ENCODE results near the gene RAPGEF2. TPM values are rescaled to one million over a fixed set of nuclear protein-coding genes. Genes with fewer than 3 reads are reported as not detected.

The RAPGEF2 gene
- total RNA-seq, 1 donor from 2014 or later: 31.0 TPM

- Mint-ChIP-seq H3K36me3 (ENCODE audit: low read depth) (no peaks in the 10 kb centered on the region), H3K4me3 (ENCODE audit: unreplicated experiment) (no peak overlapping the region), H3K4me1 (ENCODE audit: low read depth) (peaks cover 21% of the 10 kb centered on the region), H3K27me3 (ENCODE audit: low read depth) (no peaks in the 10 kb centered on the region), H3K27ac (ENCODE audit: unreplicated experiment) (peak overlapping the region; percentile 53), H3K9me3 (ENCODE audit: low read depth) (peaks cover 4% of the 10 kb centered on the region)
- no peak for DNase-seq (ENCODE audit: low spot score)
- no peak for TF ChIP-seq CTCF (IDR thresholded peaks at IDR 0.05)
Observed at GRCh38 chr4:159366966-159367780, 264.3 kb downstream of the RAPGEF2 start.

GRCh38 chr4:159367781-159368080, 264.9 kb downstream of the RAPGEF2 start:
- Mint-ChIP-seq H3K36me3 (ENCODE audit: low read depth) (no peaks in the 10 kb centered on the region), H3K27me3 (ENCODE audit: low read depth) (no peaks in the 10 kb centered on the region), H3K4me1 (ENCODE audit: low read depth) (peaks cover 21% of the 10 kb centered on the region), H3K9me3 (ENCODE audit: low read depth) (peaks cover 4% of the 10 kb centered on the region), H3K4me3 (ENCODE audit: unreplicated experiment) (no peak overlapping the region), H3K27ac (ENCODE audit: unreplicated experiment) (no peak overlapping the region)
- TF ChIP-seq CTCF (IDR thresholded peaks at IDR 0.05): no peak
- no peak for DNase-seq (ENCODE audit: low spot score)

DNA sequence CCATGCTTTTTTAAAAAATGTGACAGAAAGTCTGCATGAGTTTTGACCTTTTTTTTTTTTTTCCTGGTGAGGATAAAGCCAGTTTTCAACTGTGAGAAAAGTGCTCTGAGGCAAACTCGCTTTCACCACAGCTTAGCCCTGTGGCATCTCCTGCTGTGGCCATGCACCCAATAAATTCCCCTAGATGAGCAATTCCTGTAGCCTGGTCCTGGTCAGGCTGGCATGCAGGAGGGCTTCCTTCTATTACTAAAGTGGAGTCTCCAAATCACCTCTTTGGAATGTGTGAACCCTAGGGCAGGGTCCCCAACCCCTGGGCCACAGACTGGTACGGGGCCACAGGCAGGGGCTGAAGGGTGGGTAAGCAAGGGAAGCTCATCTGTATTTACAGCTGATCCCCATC, 265.4 kb downstream of the RAPGEF2 start:
- no peak overlapping the region for H3K27ac Mint-ChIP-seq (ENCODE audit: unreplicated experiment)
- H3K27me3 Mint-ChIP-seq (ENCODE audit: low read depth): no peaks in the 10 kb centered on the region
- peaks cover 21% of the 10 kb centered on the region for H3K4me1 Mint-ChIP-seq (ENCODE audit: low read depth)
- no peak for TF ChIP-seq CTCF (IDR thresholded peaks at IDR 0.05)
- no peak for DNase-seq (ENCODE audit: low spot score)
- peaks cover 4% of the 10 kb centered on the region for H3K9me3 Mint-ChIP-seq (ENCODE audit: low read depth)
- no peaks in the 10 kb centered on the region for H3K36me3 Mint-ChIP-seq (ENCODE audit: low read depth)
- no peak overlapping the region for H3K4me3 Mint-ChIP-seq (ENCODE audit: unreplicated experiment)

GRCh38 chr4:159369256-159369655, 266.4 kb downstream of the RAPGEF2 start:
- DNase-seq (ENCODE audit: low spot score): no peak
- peaks cover 21% of the 10 kb centered on the region for H3K4me1 Mint-ChIP-seq (ENCODE audit: low read depth)
- no peak overlapping the region for H3K4me3 Mint-ChIP-seq (ENCODE audit: unreplicated experiment)
- H3K36me3 Mint-ChIP-seq (ENCODE audit: low read depth): no peaks in the 10 kb centered on the region
- no peak overlapping the region for H3K27ac Mint-ChIP-seq (ENCODE audit: unreplicated experiment)
- H3K27me3 Mint-ChIP-seq (ENCODE audit: low read depth): no peaks in the 10 kb centered on the region
- peaks cover 4% of the 10 kb centered on the region for H3K9me3 Mint-ChIP-seq (ENCODE audit: low read depth)
- no peak for TF ChIP-seq CTCF (IDR thresholded peaks at IDR 0.05)

DNA sequence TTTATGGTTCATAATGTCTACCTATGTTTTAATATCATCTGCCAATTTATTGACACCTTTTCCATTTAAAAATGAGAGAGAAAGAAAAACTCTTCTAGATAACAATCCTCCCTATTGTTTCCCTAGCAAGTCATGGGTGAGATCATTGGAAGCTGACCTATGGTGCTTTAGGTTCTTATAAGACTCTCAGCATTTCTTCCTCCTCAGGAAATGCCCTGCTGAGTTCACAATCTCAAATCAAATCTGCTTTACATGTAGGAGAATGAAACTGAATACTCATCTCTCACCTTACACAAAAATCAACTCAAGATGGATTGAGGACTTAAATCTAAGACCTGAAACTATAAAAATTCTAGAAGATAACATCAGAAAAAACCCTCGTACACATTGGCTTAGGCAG, 267.4 kb downstream of the RAPGEF2 start:
- no peak overlapping the region for H3K27ac Mint-ChIP-seq (ENCODE audit: unreplicated experiment)
- H3K4me1 Mint-ChIP-seq (ENCODE audit: low read depth): peaks cover 32% of the 10 kb centered on the region
- H3K9me3 Mint-ChIP-seq (ENCODE audit: low read depth): peaks cover 4% of the 10 kb centered on the region
- no peak for DNase-seq (ENCODE audit: low spot score)
- no peak overlapping the region for H3K4me3 Mint-ChIP-seq (ENCODE audit: unreplicated experiment)
- TF ChIP-seq CTCF (IDR thresholded peaks at IDR 0.05): no peak
- no peaks in the 10 kb centered on the region for H3K36me3 Mint-ChIP-seq (ENCODE audit: low read depth)
- no peaks in the 10 kb centered on the region for H3K27me3 Mint-ChIP-seq (ENCODE audit: low read depth)
